Measurements from ENCODE around the gene CCDC85B. TPM values are rescaled to one million over a fixed set of nuclear protein-coding genes. Genes with fewer than 3 reads are reported as not detected.

Gene CCDC85B
- total and polyA plus RNA-seq, 2 of the 13 experiments (the other 11 are each of a cell fraction or from before 2014, with no cell fraction given) = 8.2 to 19.5 TPM

- TF ChIP-seq REST (IDR thresholded peaks at IDR 0.05; ENCODE audit: borderline replicate concordance in 1 of 2, low read depth in 1 of 2, low read length in 2 of 2) = no peak; a peak in 1 of 4 replicates
- TF ChIP-seq POLR2AphosphoS2 (IDR thresholded peaks at IDR 0.05; ENCODE audit: low read depth, low read length) = peak; percentile 64
- no peak for TF ChIP-seq TBX3 (IDR thresholded peaks at IDR 0.05; ENCODE audit: borderline replicate concordance)
- TF ChIP-seq GPBP1L1 (CRISPR knock-in tag; IDR thresholded peaks at IDR 0.05) = no peak
- peak; percentile 52 for TF ChIP-seq NR2C2 (CRISPR knock-in tag; IDR thresholded peaks at IDR 0.05; ENCODE audit: borderline replicate concordance)
- no peak for TF ChIP-seq ZBTB3 (CRISPR knock-in tag; IDR thresholded peaks at IDR 0.05; ENCODE audit: borderline replicate concordance, low read depth)
- no peak for TF ChIP-seq RCOR2 (CRISPR knock-in tag; IDR thresholded peaks at IDR 0.05)
- no peak for TF ChIP-seq GPN1 (CRISPR knock-in tag; IDR thresholded peaks at IDR 0.05; ENCODE audit: borderline replicate concordance)
- peak; percentile 33; the same call in 1 of the 2 replicates for TF ChIP-seq ZMYM4 (CRISPR knock-in tag; IDR thresholded peaks at IDR 0.05)
- peak; percentile 73; the same call in 1 of the 2 replicates for TF ChIP-seq MTERF4 (CRISPR knock-in tag; IDR thresholded peaks at IDR 0.05)
- TF ChIP-seq REXO4 (CRISPR knock-in tag; IDR thresholded peaks at IDR 0.05; ENCODE audit: borderline replicate concordance) = no peak; the same call in 1 of the 2 replicates
- TF ChIP-seq POGK (CRISPR knock-in tag; conservative IDR thresholded peaks at IDR 0.05) = peak; percentile 90
- TF ChIP-seq MEF2D (CRISPR knock-in tag; IDR thresholded peaks at IDR 0.05) = no peak
- peak; percentile 19 for TF ChIP-seq IKZF4 (CRISPR knock-in tag; IDR thresholded peaks at IDR 0.05; ENCODE audit: borderline replicate concordance, low read depth, not compliant biosample characterization)
- no peak; the same call in 1 of the 2 replicates for TF ChIP-seq TGIF2 (CRISPR knock-in tag; IDR thresholded peaks at IDR 0.05)
- no peak for TF ChIP-seq ZNF720 (CRISPR knock-in tag; IDR thresholded peaks at IDR 0.05)
- peak; percentile 84; the same call in 1 of the 2 replicates for TF ChIP-seq CHCHD3 (CRISPR knock-in tag; IDR thresholded peaks at IDR 0.05)
- no peak for TF ChIP-seq TOE1 (CRISPR knock-in tag; IDR thresholded peaks at IDR 0.05)
- no peak for TF ChIP-seq ZNF292 (CRISPR knock-in tag; IDR thresholded peaks at IDR 0.05; ENCODE audit: borderline replicate concordance, low read depth)
- no peak for TF ChIP-seq ZFP36 (IDR thresholded peaks at IDR 0.05; ENCODE audit: borderline replicate concordance, low read depth, low read length, partially characterized antibody)
- TF ChIP-seq ZKSCAN1 (IDR thresholded peaks at IDR 0.05; ENCODE audit: low read length) = no peak
Observed at GRCh38 chr11:65890324-65891218, at the start of gene CCDC85B (continued).

Measured in HepG2 (cell line).